Cortex of kidney (tissue), 1 donor: ENCODE measurements around the gene NID2.

ENCODE experiments used
- DNase-seq: peaks from one replicate; lab custom pipeline; 2025; lab: John Stamatoyannopoulos, UW

Gene NID2

GRCh38 chr14:52052288-52052943, 16.4 kb downstream of the NID2 start:
- DNase-seq = no peak

- no peak for DNase-seq
Measured at GRCh38 chr14:52051871-52052270, 17.0 kb downstream of the NID2 start.

- no peak for DNase-seq
Measured at GRCh38 chr14:52051251-52051650, 17.6 kb downstream of the NID2 start.

GRCh38 chr14:52049721-52050588, 18.9 kb downstream of the NID2 start:
- no peak for DNase-seq

GRCh38 chr14:52049271-52049670, 19.6 kb downstream of the NID2 start:
- DNase-seq = no peak

GRCh38 chr14:52048641-52049204, 20.1 kb downstream of the NID2 start:
- DNase-seq = no peak

GRCh38 chr14:52048116-52048515, 20.7 kb downstream of the NID2 start:
- no peak for DNase-seq

- no peak for DNase-seq
Measured at GRCh38 chr14:52046376-52046917, 22.4 kb downstream of the NID2 start.

GRCh38 chr14:52044791-52045522, 23.9 kb downstream of the NID2 start:
- DNase-seq = no peak

- no peak for DNase-seq
Measured at GRCh38 chr14:52043690-52044089, 25.2 kb downstream of the NID2 start.

- no peak for DNase-seq
Measured at GRCh38 chr14:52042371-52043289, 26.2 kb downstream of the NID2 start.

GRCh38 chr14:52040598-52040997, 28.3 kb downstream of the NID2 start:
- no peak for DNase-seq

- DNase-seq = no peak
Measured at GRCh38 chr14:52039124-52039815, 29.6 kb downstream of the NID2 start.

GRCh38 chr14:52033101-52033642, 35.7 kb downstream of the NID2 start:
- no peak for DNase-seq

- no peak for DNase-seq
Measured at GRCh38 chr14:52032204-52032801, 36.6 kb downstream of the NID2 start.

GRCh38 chr14:52031781-52032180, 37.1 kb downstream of the NID2 start:
- no peak for DNase-seq

GRCh38 chr14:52029881-52030280, 39.0 kb downstream of the NID2 start:
- DNase-seq = no peak

- DNase-seq = no peak
Measured at GRCh38 chr14:52026901-52027300, 42.0 kb downstream of the NID2 start.

- DNase-seq = no peak
Measured at GRCh38 chr14:52026017-52026660, 42.7 kb downstream of the NID2 start.
